T-helper 1 cell treated with Interleukin-12 subunit alpha and Interleukin-12 subunit beta and Interleukin-4 antibody, amounts not matched to agents 30 ng/mL and 1 ng/mL, for 36 hours (primary cell): ENCODE measurements around the gene BCAP31. TPM values are rescaled to one million over a fixed set of nuclear protein-coding genes. Genes with fewer than 3 reads are reported as not detected.

ENCODE experiments used
- intact Hi-C: fragments of 100-400 bp; cut with micrococcal nuclease; formaldehyde crosslinking; loops from one replicate; pipeline ENCODE4 v1.15.1; 2024
- total RNA-seq: library from RNA; stranded (reverse); gene quantifications from 2 replicates; pipeline ENCODE4 v1.2.3, GENCODE V29; 2022

The BCAP31 gene
- 168 and 173 TPM in 2 replicates for total RNA-seq

- intact Hi-C loops = loop anchor here (1.0 to 10.0 kb wide), 11 partner anchors 37 to 894 kb away; partner anchors contain the start of genes CCNQ, CETN2, EMD and FAM3A
Measured at GRCh38 chrX:153724252-153725038, at the start of gene BCAP31, which contains the start of gene ABCD1. Gene BCAP31 (minus strand): TSS chrX:153724387. CDS start chrX:153723244, 1,143 bp downstream. Gene ABCD1 (plus strand): TSS chrX:153724856. CDS start chrX:153725267, 411 bp downstream.

DNA sequence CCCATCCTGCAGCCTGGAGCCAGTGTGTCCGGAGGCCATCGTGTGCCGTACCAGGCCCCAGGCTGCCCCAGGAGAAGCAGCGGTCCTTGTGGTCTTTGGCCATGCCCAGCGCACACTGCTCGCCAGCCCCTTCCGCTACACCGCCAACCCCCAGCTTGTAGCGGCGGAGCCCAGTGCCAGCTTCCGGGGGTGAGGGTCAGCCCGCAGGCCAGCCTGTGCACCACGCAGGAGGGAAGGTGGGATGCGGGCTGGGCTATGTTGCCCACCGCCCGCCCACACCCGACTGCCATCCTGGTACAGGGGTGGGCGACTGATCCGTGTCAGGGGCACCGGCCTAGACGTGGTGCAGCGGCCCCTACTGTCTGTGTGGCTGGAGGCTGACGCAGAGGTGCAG, 49.0 kb upstream of the BCAP31 start:
- intact Hi-C loops = no loop called here

DNA sequence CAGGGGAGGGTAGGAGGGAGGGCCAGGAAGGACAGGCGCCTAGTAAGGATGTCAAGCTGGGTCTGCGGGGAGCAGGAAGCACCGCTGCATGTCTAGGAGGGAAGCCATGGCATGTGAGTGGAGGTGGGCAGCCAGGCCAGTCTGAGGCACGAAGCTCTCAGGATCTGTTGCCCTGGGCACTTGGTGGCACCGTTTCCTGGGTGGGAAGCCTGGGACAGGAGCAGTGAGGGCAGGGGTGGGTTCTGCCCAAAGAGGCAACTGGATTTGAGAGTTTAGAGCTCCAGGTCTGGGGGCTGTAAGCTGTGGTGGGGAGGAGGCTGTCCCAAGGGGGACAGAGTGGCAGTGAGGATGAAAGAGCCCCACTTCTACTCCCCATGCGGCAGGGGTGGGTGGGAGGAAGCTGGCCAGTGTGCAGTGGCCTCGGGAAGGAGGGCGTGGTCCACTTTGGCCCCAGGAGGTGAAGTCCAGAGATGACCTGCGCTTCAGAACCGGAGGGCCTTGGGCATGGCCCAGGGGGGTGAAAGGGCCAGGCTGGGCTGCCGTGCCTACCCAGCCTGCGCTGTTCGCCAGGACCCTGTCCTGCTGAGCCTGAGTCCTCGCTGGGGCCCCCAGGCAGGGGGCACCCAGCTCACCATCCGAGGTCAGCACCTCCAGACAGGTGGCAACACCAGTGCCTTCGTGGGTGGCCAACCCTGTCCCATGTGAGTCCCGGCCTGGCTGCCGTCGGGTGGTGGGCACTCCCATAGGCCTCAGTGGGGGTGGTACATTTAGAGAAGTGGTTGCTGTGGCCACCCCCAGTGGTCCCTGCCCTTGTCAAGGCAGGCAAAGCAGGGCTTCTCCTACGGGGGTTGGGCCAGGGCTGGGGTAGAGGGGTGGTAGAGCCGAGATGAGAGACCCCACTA, 48.4 kb upstream of the BCAP31 start:
- intact Hi-C loops = no loop called here

- intact Hi-C loops = no loop called here
Measured at GRCh38 chrX:153771415-153772315, 47.5 kb upstream of the BCAP31 start.

GRCh38 chrX:153770601-153771414, 46.6 kb upstream of the BCAP31 start:
- intact Hi-C loops = loop anchor here (1.0 kb wide), 1 partner anchor 31 kb away; no protein-coding TSS in a partner anchor

GRCh38 chrX:153769865-153770600, 45.8 kb upstream of the BCAP31 start:
- intact Hi-C loops = loop anchor here (1.0 kb wide), 1 partner anchor 32 kb away; no protein-coding TSS in a partner anchor

DNA sequence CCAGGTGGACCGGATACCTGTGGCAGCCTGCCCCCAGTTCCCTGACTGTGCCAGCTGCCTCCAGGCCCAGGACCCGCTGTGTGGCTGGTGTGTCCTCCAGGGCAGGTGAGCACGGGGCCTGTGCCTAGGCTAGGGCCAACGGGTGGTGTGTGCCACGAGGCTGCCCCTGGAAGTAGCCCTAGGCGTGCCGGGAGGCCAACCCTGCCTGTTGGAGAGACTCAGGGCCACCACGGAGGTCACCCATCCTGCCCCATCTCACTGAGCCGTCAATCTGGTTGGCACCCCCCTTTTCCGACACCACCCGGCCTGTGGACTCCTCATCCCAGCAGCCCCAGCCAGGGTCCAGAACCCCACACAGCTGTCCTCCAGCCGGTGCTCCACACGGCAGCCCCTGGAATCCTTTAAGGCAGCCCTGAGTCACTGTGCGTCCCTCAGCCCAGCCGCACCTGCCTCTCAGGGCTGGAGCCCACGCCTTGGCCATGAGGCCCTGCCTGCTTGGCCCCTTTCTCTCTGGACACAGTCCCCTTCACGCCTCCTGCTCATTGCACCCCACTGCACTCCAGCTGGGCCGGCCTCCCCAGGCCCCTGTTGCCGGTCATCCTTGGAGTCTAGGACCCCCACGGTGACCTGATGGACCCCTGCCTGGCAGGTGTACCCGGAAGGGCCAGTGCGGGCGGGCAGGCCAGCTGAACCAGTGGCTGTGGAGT, 45.1 kb upstream of the BCAP31 start:
- intact Hi-C loops = no loop called here

- intact Hi-C loops = no loop called here
Measured at GRCh38 chrX:153768311-153769157, 44.3 kb upstream of the BCAP31 start.

DNA sequence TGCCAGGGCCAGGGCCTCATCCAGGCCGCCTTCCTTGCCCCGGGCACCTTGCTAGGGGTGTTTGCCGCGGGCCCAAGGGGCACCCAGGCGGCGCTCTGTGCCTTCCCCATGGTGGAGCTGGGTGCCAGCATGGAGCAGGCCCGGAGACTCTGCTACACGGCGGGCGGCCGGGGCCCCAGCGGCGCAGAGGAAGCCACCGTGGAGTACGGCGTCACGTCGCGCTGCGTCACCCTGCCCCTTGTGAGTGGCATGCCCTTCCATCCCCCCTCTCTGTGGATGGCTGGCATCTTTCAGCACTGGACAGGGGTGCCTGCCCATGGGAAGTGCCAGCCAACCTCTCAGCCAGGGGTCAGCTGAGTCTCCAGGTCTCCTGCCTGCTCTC, 43.5 kb upstream of the BCAP31 start:
- intact Hi-C loops = no loop called here

GRCh38 chrX:153766871-153767673, 42.9 kb upstream of the BCAP31 start:
- intact Hi-C loops = no loop called here

DNA sequence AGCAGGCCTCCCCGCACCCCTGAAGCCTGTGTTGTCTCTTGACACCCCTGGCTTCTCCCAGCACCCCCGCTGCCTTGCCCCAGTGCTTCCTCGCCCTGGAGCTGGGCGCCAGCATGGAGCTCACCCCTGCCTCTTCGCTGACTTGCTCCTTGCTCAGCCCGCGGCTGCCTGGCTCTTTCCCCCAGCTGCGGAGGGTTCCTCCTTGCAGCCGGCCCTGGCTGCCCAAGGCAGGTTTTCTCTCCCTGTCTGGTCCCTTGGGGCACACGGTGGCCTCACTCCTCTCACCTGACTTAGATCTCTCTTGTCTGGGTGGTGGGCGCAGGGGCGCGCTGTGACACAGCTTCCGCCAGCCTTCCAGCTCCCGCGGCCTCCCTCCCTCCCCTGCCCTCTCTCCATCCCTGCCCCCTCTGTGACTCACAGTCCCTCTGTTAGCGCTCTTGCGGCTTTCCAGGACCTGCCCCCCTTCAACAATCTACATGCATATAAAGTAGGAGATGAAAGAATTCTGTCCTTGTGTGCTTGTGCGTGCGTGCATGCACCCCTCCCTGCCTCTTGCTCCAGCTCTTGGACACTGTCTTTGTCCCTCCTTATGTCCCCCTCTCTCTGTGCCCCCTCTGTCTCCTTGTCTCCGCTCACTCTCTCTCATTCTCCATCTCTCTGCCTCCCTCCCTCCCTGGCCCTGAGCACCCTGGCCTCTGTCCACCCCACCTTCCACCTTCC, 42.1 kb upstream of the BCAP31 start:
- intact Hi-C loops = no loop called here

DNA sequence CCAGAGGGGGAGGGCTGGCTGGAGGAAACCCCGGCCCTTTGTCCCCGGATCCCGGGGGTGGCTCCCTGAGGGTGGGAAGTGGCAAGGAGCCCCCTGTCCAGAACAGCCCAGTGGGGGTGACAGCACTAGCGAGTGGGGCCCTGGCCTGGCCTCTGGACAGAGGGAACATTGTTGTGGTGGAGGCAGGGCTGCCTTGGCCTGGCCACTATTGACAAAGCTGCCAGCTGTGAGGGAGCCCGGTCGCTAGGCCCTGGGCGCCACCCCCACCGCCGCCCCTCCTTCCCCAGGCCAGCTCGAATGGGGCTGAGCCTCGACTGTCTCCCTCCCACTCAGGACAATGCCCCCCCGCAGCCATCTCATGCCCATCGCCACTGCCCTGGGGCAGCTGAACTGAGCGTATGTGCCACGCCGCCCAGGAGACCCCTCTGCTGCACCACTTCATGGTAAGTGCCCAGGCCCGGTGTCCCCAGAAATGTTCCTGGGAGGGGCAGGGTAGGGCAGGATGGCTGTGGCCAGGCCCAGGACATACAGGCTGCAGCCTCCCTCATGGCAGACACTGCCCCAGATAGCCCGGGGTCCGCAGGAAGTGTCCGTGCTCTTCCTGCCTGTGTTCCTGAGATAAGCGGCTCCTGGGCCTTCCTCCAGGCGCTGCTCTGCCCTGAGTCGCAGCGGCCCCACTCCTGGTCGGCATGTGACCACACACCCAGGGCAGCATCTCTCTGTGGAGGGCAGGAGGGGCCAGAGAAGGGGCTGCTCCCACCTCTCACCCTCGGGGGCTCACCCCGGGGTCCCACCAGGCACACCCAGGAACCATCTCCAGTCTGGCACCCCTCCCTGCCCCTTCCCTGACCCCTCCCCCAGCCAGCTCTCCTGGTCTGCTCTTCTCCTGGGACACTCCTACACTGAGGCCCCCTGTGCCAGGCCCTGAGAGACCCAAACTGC, 41.2 kb upstream of the BCAP31 start:
- intact Hi-C loops = loop anchor here (2.0 kb wide), 1 partner anchor 285 kb away; no protein-coding TSS in a partner anchor

DNA sequence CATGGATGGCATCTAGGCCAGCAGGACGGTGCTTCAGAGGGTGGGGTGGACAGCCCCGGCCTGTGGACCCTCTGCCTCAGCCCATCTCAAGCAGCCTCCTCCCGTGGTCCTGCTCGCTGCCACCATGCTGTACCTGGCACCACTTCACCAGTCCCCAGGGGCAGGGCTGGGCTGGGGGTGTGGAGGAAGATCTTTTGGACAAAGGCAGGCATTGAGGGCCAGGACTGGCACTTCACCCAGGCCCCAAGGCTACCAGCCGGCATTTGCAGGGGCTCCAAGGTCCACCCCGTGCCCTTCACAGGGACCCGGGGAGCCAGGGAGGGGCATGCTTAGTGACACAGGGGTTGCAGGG, 40.6 kb upstream of the BCAP31 start:
- intact Hi-C loops = loop anchor here (1.0 to 2.0 kb wide), 3 partner anchors 183 to 286 kb away; no protein-coding TSS in a partner anchor

GRCh38 chrX:153763989-153764755, 40.0 kb upstream of the BCAP31 start, which contains the start of gene PLXNB3:
Gene PLXNB3 (plus strand): TSS chrX:153764249. CDS start chrX:153765536, 1,287 bp downstream.
- intact Hi-C loops = loop anchor here (1.0 to 2.0 kb wide), 3 partner anchors 183 to 287 kb away; no protein-coding TSS in a partner anchor
